ENCODE data around the gene TNFRSF12A. TPM values are rescaled to one million over a fixed set of nuclear protein-coding genes. Genes with fewer than 3 reads are reported as not detected.

Gene TNFRSF12A
- total and polyA plus RNA-seq, 2 of the 13 experiments (the other 11 are each of a cell fraction or from before 2014, with no cell fraction given) = 61.9 to 66.0 TPM

GRCh38 chr16:3020604-3021448, 658 bp downstream of the TNFRSF12A start (continued):
- TF ChIP-seq AGO1 (IDR thresholded peaks at IDR 0.05; ENCODE audit: low read depth, low read length, poor library complexity, severe bottlenecking) = peak; percentile 70
- no peak for TF ChIP-seq ZNF644 (CRISPR knock-in tag; IDR thresholded peaks at IDR 0.05; ENCODE audit: low read depth)
- TF ChIP-seq ZNF83 (CRISPR knock-in tag; IDR thresholded peaks at IDR 0.05; ENCODE audit: borderline replicate concordance) = no peak
- TF ChIP-seq MAFF (IDR thresholded peaks at IDR 0.05; ENCODE audit: low read depth, low read length) = no peak
- TF ChIP-seq, protein P1, sequence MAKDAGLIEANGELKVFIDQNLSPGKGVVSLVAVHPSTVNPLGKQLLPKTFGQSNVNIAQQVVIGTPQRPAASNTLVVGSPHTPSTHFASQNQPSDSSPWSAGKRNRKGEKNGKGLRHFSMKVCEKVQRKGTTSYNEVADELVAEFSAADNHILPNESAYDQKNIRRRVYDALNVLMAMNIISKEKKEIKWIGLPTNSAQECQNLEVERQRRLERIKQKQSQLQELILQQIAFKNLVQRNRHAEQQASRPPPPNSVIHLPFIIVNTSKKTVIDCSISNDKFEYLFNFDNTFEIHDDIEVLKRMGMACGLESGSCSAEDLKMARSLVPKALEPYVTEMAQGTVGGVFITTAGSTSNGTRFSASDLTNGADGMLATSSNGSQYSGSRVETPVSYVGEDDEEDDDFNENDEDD (CRISPR knock-in tag; IDR thresholded peaks at IDR 0.05; ENCODE audit: borderline replicate concordance) = no peak; the same call in 1 of the 2 replicates
- TF ChIP-seq SALL2 (CRISPR knock-in tag; IDR thresholded peaks at IDR 0.05) = peak; percentile 56; the same call in 1 of the 2 replicates
- TF ChIP-seq KDM2A (CRISPR knock-in tag; IDR thresholded peaks at IDR 0.05; ENCODE audit: borderline replicate concordance, low read depth) = peak; percentile 80; the same call in 1 of the 2 replicates
- no peak for TF ChIP-seq ZNF569 (CRISPR knock-in tag; IDR thresholded peaks at IDR 0.05; ENCODE audit: borderline replicate concordance)
- no peak for TF ChIP-seq ZNF235 (CRISPR knock-in tag; IDR thresholded peaks at IDR 0.05; ENCODE audit: borderline replicate concordance)
- TF ChIP-seq ZMYM2 (CRISPR knock-in tag; IDR thresholded peaks at IDR 0.05) = no peak
- no peak for TF ChIP-seq ZNF572 (CRISPR knock-in tag; IDR thresholded peaks at IDR 0.05)
- 0 out of 2 replicates have a peak, but pooled peaks have one; percentile 51 for TF ChIP-seq ZNF557 (CRISPR knock-in tag; IDR thresholded peaks at IDR 0.05)
- peak; percentile 84 for TF ChIP-seq ZNF335 (CRISPR knock-in tag; IDR thresholded peaks at IDR 0.05)
- no peak for TF ChIP-seq ZNF367 (CRISPR knock-in tag; IDR thresholded peaks at IDR 0.05; ENCODE audit: borderline replicate concordance)
- TF ChIP-seq, protein P2, sequence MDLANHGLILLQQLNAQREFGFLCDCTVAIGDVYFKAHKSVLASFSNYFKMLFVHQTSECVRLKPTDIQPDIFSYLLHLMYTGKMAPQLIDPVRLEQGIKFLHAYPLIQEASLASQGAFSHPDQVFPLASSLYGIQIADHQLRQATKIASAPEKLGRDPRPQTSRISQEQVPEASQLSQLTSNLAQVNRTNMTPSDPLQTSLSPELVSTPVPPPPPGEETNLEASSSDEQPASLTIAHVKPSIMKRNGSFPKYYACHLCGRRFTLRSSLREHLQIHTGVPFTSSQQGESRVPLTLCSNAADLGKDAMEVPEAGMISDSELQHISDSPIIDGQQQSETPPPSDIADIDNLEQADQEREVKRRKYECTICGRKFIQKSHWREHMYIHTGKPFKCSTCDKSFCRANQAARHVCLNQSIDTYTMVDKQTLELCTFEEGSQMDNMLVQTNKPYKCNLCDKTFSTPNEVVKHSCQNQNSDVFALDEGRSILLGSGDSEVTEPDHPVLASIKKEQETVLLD (CRISPR knock-in tag; IDR thresholded peaks at IDR 0.05; ENCODE audit: low read depth) = peak; percentile 98
- peak; percentile 60; the same call in 1 of the 2 replicates for TF ChIP-seq HIVEP1 (CRISPR knock-in tag; IDR thresholded peaks at IDR 0.05)
- no peak for TF ChIP-seq ZNF891 (CRISPR knock-in tag; IDR thresholded peaks at IDR 0.05)
- no peak for TF ChIP-seq PAWR (CRISPR knock-in tag; IDR thresholded peaks at IDR 0.05; ENCODE audit: borderline replicate concordance)
- TF ChIP-seq SP5 (CRISPR knock-in tag; IDR thresholded peaks at IDR 0.05; ENCODE audit: borderline replicate concordance, low read depth) = peak; percentile 92
- peak; percentile 22 for TF ChIP-seq ZNF883 (CRISPR knock-in tag; IDR thresholded peaks at IDR 0.05; ENCODE audit: not compliant biosample characterization)
- TF ChIP-seq, protein P3, sequence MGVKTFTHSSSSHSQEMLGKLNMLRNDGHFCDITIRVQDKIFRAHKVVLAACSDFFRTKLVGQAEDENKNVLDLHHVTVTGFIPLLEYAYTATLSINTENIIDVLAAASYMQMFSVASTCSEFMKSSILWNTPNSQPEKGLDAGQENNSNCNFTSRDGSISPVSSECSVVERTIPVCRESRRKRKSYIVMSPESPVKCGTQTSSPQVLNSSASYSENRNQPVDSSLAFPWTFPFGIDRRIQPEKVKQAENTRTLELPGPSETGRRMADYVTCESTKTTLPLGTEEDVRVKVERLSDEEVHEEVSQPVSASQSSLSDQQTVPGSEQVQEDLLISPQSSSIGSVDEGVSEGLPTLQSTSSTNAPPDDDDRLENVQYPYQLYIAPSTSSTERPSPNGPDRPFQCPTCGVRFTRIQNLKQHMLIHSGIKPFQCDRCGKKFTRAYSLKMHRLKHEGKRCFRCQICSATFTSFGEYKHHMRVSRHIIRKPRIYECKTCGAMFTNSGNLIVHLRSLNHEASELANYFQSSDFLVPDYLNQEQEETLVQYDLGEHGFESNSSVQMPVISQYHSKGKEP (CRISPR knock-in tag; IDR thresholded peaks at IDR 0.05) = no peak
- TF ChIP-seq ZUFSP (CRISPR knock-in tag; IDR thresholded peaks at IDR 0.05; ENCODE audit: borderline replicate concordance) = no peak
- TF ChIP-seq ZNF124 (CRISPR knock-in tag; IDR thresholded peaks at IDR 0.05) = no peak
- no peak; the same call in 1 of the 2 replicates for TF ChIP-seq GABPA (IDR thresholded peaks at IDR 0.05; ENCODE audit: low read depth, low read length)
- TF ChIP-seq GABPA (CRISPR knock-in tag; IDR thresholded peaks at IDR 0.05; ENCODE audit: low read depth) = peak; percentile 76

All from HepG2 (cell line).